H1 (cell line): ENCODE measurements around the gene LCN6. TPM values are rescaled to one million over a fixed set of nuclear protein-coding genes. Genes with fewer than 3 reads are reported as not detected.

Source experiments
- CTCF ChIA-PET: fragments of 300-600 bp; sonication (Branson Sonifier 250); formaldehyde crosslinking; loops from one replicate; lab custom pipeline; 2021; ENCODE audit not compliant: partially characterized antibody; lab: Charles Lee
- POLR2A ChIA-PET: fragments of 300-600 bp; sonication (Branson Sonifier 250); formaldehyde crosslinking; loops from one replicate; lab custom pipeline; 2021; ENCODE audit warnings: inconsistent platforms; ENCODE audit not compliant: partially characterized antibody; lab: Charles Lee
- DNase-seq, 2 experiments: peaks; one replicate each; pipeline versions ENCODE4 v3.0.0 to v3.0.0-alpha.2; 2010 to 2022; ENCODE audit warnings: low spot score in 2 of 2, low read depth in 1 of 2, mixed read lengths in 1 of 2
- FAIRE-seq: peaks from 2 replicates; lab custom pipeline; 2011; peaks lifted over from hg19 to GRCh38; lab: Jason Lieb, UNC
- H2AFZ ChIP-seq: 2 replicates; pipeline ENCODE4 v1.8.1; 2012; ENCODE audit warnings: low read length, inconsistent platforms
- H2AK5ac ChIP-seq: 2 replicates; pipeline ENCODE4 v1.6.1; 2013; ENCODE audit warnings: low read depth, low read length
- H2BK120ac ChIP-seq: replicated peaks from 2 replicates; pipeline ENCODE3; 2013; ENCODE audit warnings: low read depth, low read length, inconsistent platforms
- H2BK12ac ChIP-seq: 2 replicates; pipeline ENCODE4 v1.6.1; 2013; ENCODE audit warnings: low read depth, low read length
- H2BK15ac ChIP-seq: 2 replicates; pipeline ENCODE4 v1.6.1; 2013; ENCODE audit warnings: low read length
- H2BK20ac ChIP-seq: 2 replicates; pipeline ENCODE4 v1.6.1; 2013; ENCODE audit warnings: low read length
- H2BK5ac ChIP-seq: 2 replicates; pipeline ENCODE4 v1.6.1; 2013; ENCODE audit warnings: low read depth, low read length
- H3K14ac ChIP-seq: 2 replicates; pipeline ENCODE4 v1.6.1; 2013; ENCODE audit warnings: inconsistent platforms; ENCODE audit not compliant: insufficient read length
- H3K18ac ChIP-seq: 2 replicates; pipeline ENCODE4 v1.6.1; 2013; ENCODE audit warnings: low read length; ENCODE audit errors: extremely low read depth
- H3K23ac ChIP-seq: 2 replicates; pipeline ENCODE4 v1.6.1; 2013; ENCODE audit warnings: inconsistent platforms; ENCODE audit not compliant: insufficient read length
- H3K23me2 ChIP-seq: 2 replicates; pipeline ENCODE4 v1.6.1; 2013; ENCODE audit warnings: low read depth, low read length
- H3K27ac ChIP-seq: 2 replicates; pipeline ENCODE4 v1.6.1; 2011; ENCODE audit warnings: low read depth, low read length, inconsistent platforms
- H3K27me3 ChIP-seq, 4 experiments: replicated peaks in 1 of 4; 1 replicate in 1 of 4; 2 replicates in 3 of 4; pipeline versions ENCODE4 v1.6.1 to v1.8.1; 2011 to 2013; ENCODE audit warnings: low read length in 3 of 4, mild to moderate bottlenecking in 3 of 4, inconsistent platforms in 2 of 4, mixed read lengths in 2 of 4, moderate library complexity in 1 of 4; ENCODE audit not compliant: control insufficient read depth in 3 of 4, insufficient read depth in 3 of 4; ENCODE audit errors: extremely low read depth in 1 of 4
- H3K36me3 ChIP-seq, 4 experiments: 2 replicates each; pipeline versions ENCODE4 v1.6.1 to v1.8.1; 2011 to 2013; ENCODE audit warnings: mild to moderate bottlenecking in 4 of 4, low read length in 3 of 4, moderate library complexity in 2 of 4, control low read depth in 1 of 4, inconsistent platforms in 1 of 4; ENCODE audit not compliant: insufficient read depth in 4 of 4, control insufficient read depth in 2 of 4
- H3K4ac ChIP-seq: replicated peaks from 2 replicates; pipeline ENCODE3; 2013; ENCODE audit warnings: low read length, low read depth, mixed read lengths, inconsistent platforms; ENCODE audit not compliant: insufficient read length
- H3K4me1 ChIP-seq, 4 experiments: replicated peaks in 1 of 4; 1 replicate in 1 of 4; 2 replicates in 3 of 4; pipeline versions ENCODE4 v1.6.1 to v1.8.1; 2011 to 2013; ENCODE audit warnings: low read length in 3 of 4, inconsistent platforms in 2 of 4, mixed read lengths in 1 of 4; ENCODE audit not compliant: insufficient read depth in 4 of 4, control insufficient read depth in 3 of 4
- H3K4me2 ChIP-seq, 2 experiments: 2 replicates each; pipeline versions ENCODE4 v1.6.1 to v1.8.1; 2011 to 2013; ENCODE audit warnings: low read depth in 2 of 2, low read length in 2 of 2, control low read depth in 1 of 2, inconsistent platforms in 1 of 2, mild to moderate bottlenecking in 1 of 2; ENCODE audit not compliant: insufficient read depth in 1 of 2
- H3K4me3 ChIP-seq, 4 experiments: fragments of 200-600, 300-600 bp in 1 of 4; sonication (generic), shearing (Covaris generic), sonication (Bioruptor Twin) in 1 of 4; 2 replicates each; pipeline versions ENCODE4 v1.5.1 to v1.8.1; 2011 to 2016; ENCODE audit warnings: low read length in 4 of 4, low read depth in 3 of 4, control low read depth in 2 of 4, inconsistent platforms in 2 of 4, mild to moderate bottlenecking in 2 of 4, mixed read lengths in 1 of 4, moderate library complexity in 1 of 4; ENCODE audit not compliant: insufficient read depth in 2 of 4; ENCODE audit errors: extremely low read depth in 1 of 4
- H3K56ac ChIP-seq: replicated peaks from 2 replicates; pipeline ENCODE3; 2013; ENCODE audit warnings: low read depth, mild to moderate bottlenecking, mixed read lengths, low read length, inconsistent platforms; ENCODE audit not compliant: insufficient read length
- H3K79me1 ChIP-seq: 2 replicates; pipeline ENCODE4 v1.6.1; 2013; ENCODE audit warnings: low read depth, low read length, control low read depth
- H3K79me2 ChIP-seq, 2 experiments: 2 replicates each; pipeline versions ENCODE4 v1.6.1 to v1.8.1; 2012 to 2013; ENCODE audit warnings: low read length in 2 of 2, mild to moderate bottlenecking in 2 of 2, inconsistent platforms in 1 of 2; ENCODE audit not compliant: insufficient read depth in 2 of 2, control insufficient read depth in 1 of 2
- H3K9ac ChIP-seq, 4 experiments: replicated peaks in 1 of 4; 1 replicate in 1 of 4; 2 replicates in 3 of 4; pipeline versions ENCODE4 v1.6.1 to v1.8.1; 2011 to 2013; ENCODE audit warnings: low read depth in 3 of 4, low read length in 3 of 4, control low read depth in 2 of 4, mild to moderate bottlenecking in 2 of 4, moderate library complexity in 2 of 4, inconsistent platforms in 1 of 4; ENCODE audit errors: extremely low read depth in 1 of 4
- H3K9me3 ChIP-seq, 2 experiments: 2 replicates each; pipeline versions ENCODE4 v1.6.1 to v1.8.1; 2012 to 2013; ENCODE audit warnings: mild to moderate bottlenecking in 2 of 2, moderate library complexity in 2 of 2, control low read depth in 1 of 2, inconsistent platforms in 1 of 2, low read depth in 1 of 2, low read length in 1 of 2, mixed read lengths in 1 of 2; ENCODE audit not compliant: insufficient read depth in 2 of 2
- H4K20me1 ChIP-seq, 2 experiments: replicated peaks in 1 of 2; 2 replicates each; pipeline versions ENCODE3 to v1.8.1; 2011 to 2013; ENCODE audit warnings: inconsistent platforms in 2 of 2, low read length in 2 of 2, mild to moderate bottlenecking in 1 of 2; ENCODE audit not compliant: insufficient read depth in 2 of 2, control insufficient read depth in 1 of 2
- H4K5ac ChIP-seq: 2 replicates; pipeline ENCODE4 v1.6.1; 2013; ENCODE audit warnings: low read length, low read depth, mixed read lengths, inconsistent platforms; ENCODE audit not compliant: insufficient read length
- H4K8ac ChIP-seq: 2 replicates; pipeline ENCODE4 v1.8.0; 2013; ENCODE audit warnings: mild to moderate bottlenecking, moderate library complexity, low read length, inconsistent platforms; ENCODE audit not compliant: insufficient read depth; ENCODE audit errors: extremely low read depth
- H4K91ac ChIP-seq: replicated peaks from 2 replicates; pipeline ENCODE3; 2013; ENCODE audit warnings: low read length, mixed read lengths, inconsistent platforms; ENCODE audit not compliant: insufficient read length
- CBX5 ChIP-seq: fragments of 300-800, 300-1000 bp; sonication (generic); IDR thresholded peaks from 2 replicates; pipeline ENCODE4 v1.7.1; 2016; ENCODE audit warnings: antibody characterized with exemption, low read length, low read depth
- CBX8 ChIP-seq: fragments of 300-800, 300-1000 bp; sonication (generic); IDR thresholded peaks from 2 replicates; pipeline ENCODE4 v1.7.1; 2016; ENCODE audit warnings: low read depth, low read length, borderline replicate concordance
- CHD2 ChIP-seq: IDR thresholded peaks from 2 replicates; pipeline ENCODE4 v1.6.1; 2012; ENCODE audit warnings: low read length, improper control_type of control experiment
- JUN ChIP-seq: IDR thresholded peaks from 2 replicates; pipeline ENCODE4 v1.6.1; 2011; ENCODE audit warnings: low read depth, mild to moderate bottlenecking, improper control_type of control experiment, low read length
- JUND ChIP-seq: IDR thresholded peaks from 2 replicates; pipeline ENCODE4 v1.6.1; 2011; ENCODE audit warnings: mild to moderate bottlenecking, improper control_type of control experiment, low read length
- NRF1 ChIP-seq: IDR thresholded peaks from 2 replicates; pipeline ENCODE4 v1.6.1; 2011; ENCODE audit warnings: mild to moderate bottlenecking, low read depth, low read length, improper control_type of control experiment
- RAD21 ChIP-seq, 2 experiments: IDR thresholded peaks in 1 of 2; conservative IDR thresholded peaks in 1 of 2; 2 replicates each; pipeline ENCODE4 v1.6.1; 2011; ENCODE audit warnings: low read depth in 2 of 2, low read length in 2 of 2, improper control_type of control experiment in 1 of 2, inconsistent platforms in 1 of 2, mild to moderate bottlenecking in 1 of 2, moderate library complexity in 1 of 2
- RFX5 ChIP-seq: IDR thresholded peaks from 2 replicates; pipeline ENCODE4 v1.6.1; 2011; ENCODE audit warnings: low read depth, low read length, improper control_type of control experiment, borderline replicate concordance
- SIX5 ChIP-seq: IDR thresholded peaks from 2 replicates; pipeline ENCODE4 v1.6.1; 2011; ENCODE audit warnings: mild to moderate bottlenecking, low read depth, low read length
- SP1 ChIP-seq: IDR thresholded peaks from 2 replicates; pipeline ENCODE4 v1.6.1; 2011; ENCODE audit warnings: low read depth, low read length
- USF2 ChIP-seq: IDR thresholded peaks from 2 replicates; pipeline ENCODE4 v1.6.1; 2011; ENCODE audit warnings: low read length, improper control_type of control experiment
- WGBS, 2 experiments: shearing (Covaris generic) in 1 of 2; methylation state at CpG; one replicate each; pipeline versions ENCODE4 v1.1.6 to v1.1.7; 2013 to 2015; ENCODE audit warnings: low lambda C conversion rate in 2 of 2, mixed read lengths in 2 of 2, inconsistent platforms in 1 of 2, low coverage in 1 of 2, missing lambda C conversion rate in 1 of 2; ENCODE audit not compliant: insufficient replicate concordance in 2 of 2, insufficient coverage in 1 of 2, insufficient read length in 1 of 2; ENCODE audit errors: extremely low coverage in 1 of 2, missing lambda C conversion rate in 1 of 2; 5-methylcytosine and 5-hydroxymethylcytosine counted together
- polyA plus RNA-seq, 7 experiments: library from polyadenylated mRNA; depleted of rRNA in 3 of 7; stranded (reverse) in 5 of 7; unstranded in 2 of 7; fragments of >200 nt in 5 of 7; fragments of 200-250 nt in 2 of 7; gene quantifications; 1 replicate in 5 of 7; 2 replicates in 1 of 7; 4 replicates in 1 of 7; pipeline versions ENCODE4 v1.2.1 to v1.2.3, GENCODE V29; 2011 to 2013; ENCODE audit warnings: missing spikeins in 2 of 7, mixed read lengths in 2 of 7
- total RNA-seq: library from RNA; stranded (reverse); fragmentation: NEBNext Ultra II Directional; extraction: Animal tissue kit (Norgen Biotek cat#: 25700); gene quantifications from 2 replicates; pipeline ENCODE4 v1.2.1, GENCODE V29; 2021

The LCN6 gene
- total and polyA plus RNA-seq, 2 of the 8 experiments (the other 6 are each of a cell fraction or from before 2014, with no cell fraction given) = not detected

- H2AFZ ChIP-seq = no peak overlapping the region
- H4K5ac ChIP-seq = no peak overlapping the region
- 77% methylated on average over 3 of the region's 3 CpGs; no CpG with 5 or more reads in 1 of the 2 experiments for WGBS, 2 experiments
- ChIA-PET POLR2A (no interaction called here), CTCF (no interaction called here)
- no peak overlapping the region for H3K18ac ChIP-seq
- H3K36me3 ChIP-seq = no peaks in the 10 kb centered on the region
- peaks cover 0 to 8% of the 10 kb centered on the region in 2 experiments for H4K20me1 ChIP-seq
- H3K4me1 ChIP-seq = peaks cover 0 to 7% (median 3%) of the 10 kb centered on the region in 4 experiments; a peak in 4 of 7 replicates
- no peak overlapping the region for H2BK15ac ChIP-seq
- no peak overlapping the region for H3K9ac ChIP-seq
- H3K4me2 ChIP-seq = no peak overlapping the region
- no peak for FAIRE-seq
- TF ChIP-seq CHD2 (no peak), NRF1 (no peak), JUND (no peak), SIX5 (no peak), JUN (no peak), USF2 (no peak), RAD21 (IDR thresholded peaks at IDR 0.05 in 1 of 2, conservative IDR thresholded peaks at IDR 0.05 in 1 of 2; ENCODE audit: low read depth in 2 of 2, low read length in 2 of 2) (no peak), CBX8 (no peak), CBX5 (no peak), SP1 (no peak), RFX5 (no peak)
- H3K79me2 ChIP-seq = no peaks in the 10 kb centered on the region
- no peak for DNase-seq
- no peak overlapping the region for H3K4me3 ChIP-seq
- H4K91ac ChIP-seq = no peak overlapping the region
- H3K14ac ChIP-seq = no peak overlapping the region
- H3K23me2 ChIP-seq = no peaks in the 10 kb centered on the region; the same call in 1 of the 2 replicates
- no peak overlapping the region for H3K23ac ChIP-seq
- no peak overlapping the region for H3K56ac ChIP-seq
- H3K79me1 ChIP-seq = no peaks in the 10 kb centered on the region; the same call in 1 of the 2 replicates
- no peak overlapping the region for H2AK5ac ChIP-seq
- no peak overlapping the region for H4K8ac ChIP-seq
- H2BK5ac ChIP-seq = no peak overlapping the region
- no peak overlapping the region for H3K27ac ChIP-seq
- no peak overlapping the region for H2BK120ac ChIP-seq
- H3K27me3 ChIP-seq = no peaks in the 10 kb centered on the region
- no peak overlapping the region for H2BK12ac ChIP-seq
- H3K4ac ChIP-seq = no peak overlapping the region
- no peak overlapping the region for H2BK20ac ChIP-seq
- H3K9me3 ChIP-seq = no peaks in the 10 kb centered on the region
Measured at GRCh38 chr9:136789523-136789937, 41.2 kb upstream of the LCN6 start.
